Right lung (tissue), 5 donors: ENCODE data around the gene KCTD2. TPM values are rescaled to one million over a fixed set of nuclear protein-coding genes. Genes with fewer than 3 reads are reported as not detected.
"Not testable (repeated sequence)": the region's sequence is repeated elsewhere in the genome, so short reads cannot be mapped to it uniquely, and the experiment has no call there.

ENCODE experiments used
- DNase-seq, 2 donors: peaks; one replicate each; pipeline ENCODE4 v3.0.0-alpha.2; 2013
- polyA plus RNA-seq, 5 donors: library from polyadenylated mRNA; unstranded; fragments of 120-200 nt; gene quantifications; one replicate each; pipeline versions ENCODE4 v1.2.1 to v1.2.3, GENCODE V29; 2013; ENCODE audit warnings: inconsistent platforms in 1 of 5, low replicate concordance in 1 of 5; ENCODE audit not compliant: insufficient read length in 5 of 5, insufficient read depth in 1 of 5

The KCTD2 gene
- polyA plus RNA-seq, 5 donors: 25.0 to 29.1 (median 28.6) TPM

GRCh38 chr17:75013092-75013559 lies 33.9 kb upstream of the KCTD2 start:
- DNase-seq: no peak

- no peak for DNase-seq
Observed at GRCh38 chr17:75019146-75019545, 27.9 kb upstream of the KCTD2 start.

GRCh38 chr17:75019710-75020109 lies 27.3 kb upstream of the KCTD2 start:
- DNase-seq: no peak

GRCh38 chr17:75020331-75021110 lies 26.5 kb upstream of the KCTD2 start:
- no peak for DNase-seq

GRCh38 chr17:75024686-75025397 lies 22.2 kb upstream of the KCTD2 start:
- no peak for DNase-seq

- not testable (repeated sequence) for DNase-seq
Observed at GRCh38 chr17:75025398-75025734, 21.7 kb upstream of the KCTD2 start.

- DNase-seq: not testable (repeated sequence)
Observed at GRCh38 chr17:75026650-75027049, 20.4 kb upstream of the KCTD2 start.

GRCh38 chr17:75030161-75030560 lies 16.9 kb upstream of the KCTD2 start:
- DNase-seq: no peak

- DNase-seq: peak in 1 of 2 donors; percentile 74
Observed at GRCh38 chr17:75031972-75032719, 14.9 kb upstream of the KCTD2 start.

- no peak for DNase-seq
Observed at GRCh38 chr17:75032720-75033280, 14.2 kb upstream of the KCTD2 start.

GRCh38 chr17:75033346-75034235 lies 13.4 kb upstream of the KCTD2 start:
- DNase-seq: peak; percentile 92 to 96

- peak; percentile 85 to 90 for DNase-seq
Observed at GRCh38 chr17:75034236-75034908, 12.7 kb upstream of the KCTD2 start.

GRCh38 chr17:75036643-75037268 lies 10.3 kb upstream of the KCTD2 start:
- peak; percentile 71 to 73 for DNase-seq

GRCh38 chr17:75039238-75039637 lies 7.8 kb upstream of the KCTD2 start:
- no peak for DNase-seq

- no peak for DNase-seq
Observed at GRCh38 chr17:75041656-75042280, 5.3 kb upstream of the KCTD2 start.

GRCh38 chr17:75043789-75044188 lies 3.2 kb upstream of the KCTD2 start:
- DNase-seq: not testable (repeated sequence)

- no peak for DNase-seq
Observed at GRCh38 chr17:75044716-75045115, 2.3 kb upstream of the KCTD2 start.

GRCh38 chr17:75045946-75046406 lies 1.0 kb upstream of the KCTD2 start:
- not testable (repeated sequence) for DNase-seq

GRCh38 chr17:75047398-75048098 lies 523 bp downstream of the KCTD2 start:
- no peak for DNase-seq
